ENCODE data around the gene FMN1. TPM values are rescaled to one million over a fixed set of nuclear protein-coding genes. Genes with fewer than 3 reads are reported as not detected.

FMN1 gene
- total RNA-seq, 1 donor from 2014 or later = 5.3 TPM

DNA sequence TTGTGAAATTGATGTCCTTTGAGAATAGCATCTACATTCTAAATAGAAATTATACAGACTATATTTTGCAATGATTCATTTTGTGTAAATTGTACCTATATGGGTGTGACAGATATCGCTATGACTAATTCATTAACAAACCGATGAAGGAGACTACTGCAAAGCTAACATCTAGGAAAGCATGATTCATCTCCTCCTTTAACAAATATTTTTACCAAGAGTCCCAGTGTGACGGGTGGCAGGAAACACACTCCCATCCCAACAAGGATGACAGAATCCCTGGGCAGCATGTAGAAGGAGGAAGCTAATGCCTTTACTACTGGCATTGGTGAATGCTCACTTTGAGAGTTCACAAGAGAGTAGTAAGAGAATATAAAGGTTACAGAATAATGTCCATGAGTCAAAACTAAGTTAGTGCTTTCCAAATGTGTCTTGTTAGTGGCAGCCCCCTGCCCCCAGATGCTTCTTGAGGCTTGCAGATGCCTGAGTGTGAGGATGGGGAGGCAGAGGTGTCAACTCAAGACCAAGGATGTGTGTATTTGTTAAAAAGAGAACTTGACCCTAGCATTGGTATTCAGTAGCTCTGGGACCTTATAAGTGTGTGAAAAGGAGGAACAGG lies 180.6 kb downstream of the FMN1 start:
- no peak for DNase-seq

DNA sequence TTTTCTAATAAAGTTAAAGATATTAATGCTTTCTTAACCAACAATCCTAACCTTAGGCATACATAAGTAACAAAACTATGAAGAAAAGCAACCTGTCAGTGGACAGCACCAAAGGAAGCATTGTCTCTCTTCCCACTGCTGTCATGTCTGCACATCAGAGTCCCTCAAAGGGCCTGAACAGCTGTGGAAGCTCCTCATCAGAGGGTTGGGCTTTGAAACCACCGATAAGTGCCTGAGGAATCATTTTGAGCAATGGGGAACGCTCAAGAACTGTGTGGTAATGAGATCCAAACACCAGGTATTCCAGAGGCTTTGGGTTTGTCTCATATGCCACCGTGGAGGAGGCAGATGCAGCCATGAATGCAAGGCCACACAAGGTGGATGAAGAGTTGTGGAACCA lies 182.5 kb downstream of the FMN1 start:
- DNase-seq = no peak

DNA sequence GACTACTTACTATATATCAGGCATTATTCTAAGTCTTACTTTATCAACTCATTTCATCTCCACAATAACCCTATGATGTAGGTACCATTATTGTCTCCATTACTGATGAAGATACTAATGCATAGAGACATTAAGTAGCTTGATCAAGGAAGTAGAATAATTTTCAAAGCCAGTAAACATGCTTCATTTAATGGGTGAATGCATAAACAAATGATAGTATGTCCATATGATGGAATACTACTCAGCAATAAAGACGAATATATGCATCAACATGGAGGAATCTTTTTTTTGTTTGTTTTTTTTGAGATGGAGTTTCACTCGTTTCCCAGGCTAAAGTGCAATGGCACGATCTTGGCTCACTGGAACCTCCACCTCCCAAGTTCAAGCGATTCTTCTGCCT lies 184.9 kb downstream of the FMN1 start:
- DNase-seq = no peak

DNA sequence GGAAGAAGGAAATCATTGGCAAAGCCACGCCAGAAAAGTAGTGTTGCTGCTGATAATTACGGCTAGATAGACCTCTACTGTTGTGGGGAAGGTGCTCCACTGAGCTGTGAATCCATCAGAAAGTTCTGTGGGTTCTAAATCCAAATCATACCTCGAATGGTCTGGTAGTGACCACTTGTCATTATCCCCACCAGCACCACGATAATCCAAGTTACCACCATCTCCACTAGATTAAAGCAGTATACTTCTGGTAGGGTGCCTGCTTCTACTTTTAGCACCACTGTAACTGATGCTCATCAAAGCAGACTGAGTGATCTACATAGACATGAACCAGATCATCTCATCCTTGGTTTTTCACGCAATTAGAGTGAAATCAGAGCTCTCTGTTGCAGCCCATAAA lies 185.5 kb downstream of the FMN1 start:
- no peak for DNase-seq

DNA sequence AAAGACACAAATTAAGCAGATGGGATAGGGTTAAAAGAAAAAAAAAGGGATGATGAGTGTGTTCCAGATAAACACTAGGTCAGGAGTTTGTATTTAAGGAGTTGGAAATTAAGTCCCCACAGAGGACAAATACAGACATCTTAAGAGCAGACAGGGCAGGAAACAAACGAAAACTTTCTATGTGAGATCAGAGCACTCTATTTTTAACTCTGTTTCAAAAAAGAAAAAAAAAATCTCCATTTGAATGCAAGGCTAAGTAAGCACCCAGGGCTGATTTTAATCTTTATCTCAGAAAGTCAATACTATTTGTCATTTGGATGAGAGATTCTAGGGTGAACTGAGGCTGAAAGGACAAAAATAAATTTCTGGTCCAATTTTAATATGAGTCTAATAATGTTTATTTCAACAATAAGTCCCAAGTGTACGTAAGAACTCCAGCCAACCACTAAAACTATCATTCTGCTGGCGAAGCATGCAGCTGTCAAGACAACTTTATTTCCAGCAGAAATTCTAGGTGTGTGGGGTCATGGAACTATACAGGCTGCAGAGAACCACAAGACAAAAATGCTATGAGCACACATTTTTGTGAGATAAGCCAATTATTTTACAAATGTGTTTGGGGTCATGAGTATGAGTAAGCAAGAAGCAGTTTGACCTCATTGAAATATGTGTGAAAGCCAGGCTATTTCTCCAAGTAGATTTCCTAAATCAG lies 186.1 kb downstream of the FMN1 start:
- DNase-seq = no peak

DNA sequence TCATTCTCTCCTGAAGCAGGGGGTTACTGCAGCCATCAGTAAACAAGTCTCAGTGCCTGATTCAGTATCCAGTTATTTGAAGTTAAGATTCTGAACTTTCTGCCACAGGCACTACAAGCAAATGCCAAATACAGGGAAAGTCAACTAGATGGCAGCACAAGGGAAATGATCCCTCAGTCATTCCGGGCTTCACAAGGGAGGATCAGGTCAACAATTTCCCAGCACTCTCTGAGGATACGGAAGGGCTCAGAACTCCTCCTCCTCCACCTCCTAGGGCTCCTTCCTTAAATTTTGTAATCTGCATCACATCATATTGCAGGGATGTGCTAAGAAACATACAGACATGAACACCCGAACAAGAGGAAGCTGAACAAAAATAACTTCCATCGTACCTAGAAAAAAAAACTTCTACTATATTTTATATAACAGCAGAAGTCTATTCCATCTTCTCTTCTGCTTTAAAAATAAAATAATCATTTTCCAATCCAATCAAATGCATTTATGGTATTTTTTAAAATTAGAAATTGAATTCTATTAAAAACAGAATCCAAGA lies 187.1 kb downstream of the FMN1 start:
- no peak for DNase-seq

DNA sequence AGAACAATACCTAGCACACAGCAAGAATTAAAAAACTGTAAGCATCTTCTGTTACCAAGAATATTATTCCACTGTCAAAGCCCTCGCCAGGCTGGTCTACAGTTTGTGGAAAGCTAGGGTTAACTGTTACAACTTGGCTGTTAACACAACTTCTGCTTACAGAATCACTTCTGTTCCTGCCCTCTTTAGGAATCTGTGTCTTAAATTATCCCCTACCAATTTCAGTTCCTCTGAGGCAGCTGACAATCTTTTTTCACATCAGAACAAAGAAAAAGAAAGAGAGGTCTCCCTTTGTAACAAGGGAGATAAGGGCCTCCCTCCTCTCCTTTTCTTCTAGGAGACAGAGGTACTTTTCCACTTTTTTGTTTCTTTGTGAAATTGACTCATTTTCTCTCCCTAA lies 188.9 kb downstream of the FMN1 start:
- no peak for DNase-seq

DNA sequence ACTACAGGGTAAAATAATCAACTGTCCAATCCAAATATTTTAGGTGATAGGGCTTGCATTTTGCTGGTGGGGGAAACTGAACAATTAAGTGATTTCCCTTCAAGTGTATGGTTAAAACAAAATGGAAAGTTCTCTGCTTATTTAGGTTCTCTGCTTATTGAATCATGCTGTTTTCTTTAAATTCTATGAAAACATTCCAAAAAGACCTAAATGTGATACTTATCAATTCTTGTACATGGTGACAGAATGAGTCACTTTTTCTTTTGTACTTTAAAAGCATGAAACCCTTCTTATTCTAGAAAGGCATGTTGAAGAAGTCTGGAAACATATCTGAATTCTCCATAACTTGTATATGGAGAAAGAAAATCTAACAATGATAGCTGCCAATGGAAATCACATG lies 192.6 kb downstream of the FMN1 start:
- no peak for DNase-seq

DNA sequence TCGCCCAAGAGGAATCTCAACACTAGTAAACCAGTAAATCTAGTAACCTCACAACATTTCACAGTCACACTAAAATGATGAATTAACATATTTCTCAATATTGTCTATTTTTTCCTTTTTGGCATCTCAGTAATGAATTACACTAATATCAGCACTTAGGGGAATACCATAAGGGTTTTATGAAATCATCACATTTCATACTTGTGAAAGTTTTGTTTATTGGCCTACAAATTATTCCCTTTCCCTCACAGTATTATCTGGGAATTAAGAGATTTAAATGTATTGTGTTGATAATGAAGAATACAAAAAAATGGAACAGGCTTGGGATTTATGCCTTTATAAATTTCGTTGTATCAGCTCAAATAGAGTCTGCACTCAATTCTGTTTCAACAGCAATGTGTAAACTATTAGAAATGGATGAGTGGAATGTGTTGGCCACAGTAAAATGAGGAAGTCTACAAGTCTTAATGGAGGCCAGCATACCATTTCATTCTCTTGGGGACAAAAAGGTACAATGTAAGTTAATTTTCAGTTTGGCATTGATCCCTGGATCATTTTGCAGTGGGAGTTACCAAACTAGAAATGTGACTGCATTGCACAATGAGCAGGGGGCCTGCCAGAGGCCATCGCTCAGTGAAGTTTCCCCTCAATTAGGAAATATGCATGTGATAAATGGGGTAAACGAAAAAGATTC lies 195.4 kb downstream of the FMN1 start:
- DNase-seq = no peak

DNA sequence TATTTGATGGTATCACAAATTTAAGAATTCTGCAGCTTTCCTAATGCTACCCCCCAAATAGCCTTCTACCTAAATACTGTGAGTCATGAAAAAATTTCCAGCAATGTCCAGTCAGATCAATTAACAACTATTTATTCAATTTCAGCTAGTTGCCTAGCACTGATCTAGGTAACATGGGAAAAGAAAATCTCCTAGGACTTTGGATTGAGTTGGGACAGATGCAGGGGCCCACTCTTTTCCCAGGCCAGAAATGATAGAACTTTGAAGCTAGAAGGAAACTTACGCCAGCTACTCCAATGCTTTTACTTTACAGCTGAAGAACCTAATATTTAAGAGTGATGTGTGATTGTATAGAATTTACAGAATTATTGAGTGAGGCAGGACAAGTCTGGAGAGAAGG lies 196.3 kb downstream of the FMN1 start:
- no peak for DNase-seq

DNA sequence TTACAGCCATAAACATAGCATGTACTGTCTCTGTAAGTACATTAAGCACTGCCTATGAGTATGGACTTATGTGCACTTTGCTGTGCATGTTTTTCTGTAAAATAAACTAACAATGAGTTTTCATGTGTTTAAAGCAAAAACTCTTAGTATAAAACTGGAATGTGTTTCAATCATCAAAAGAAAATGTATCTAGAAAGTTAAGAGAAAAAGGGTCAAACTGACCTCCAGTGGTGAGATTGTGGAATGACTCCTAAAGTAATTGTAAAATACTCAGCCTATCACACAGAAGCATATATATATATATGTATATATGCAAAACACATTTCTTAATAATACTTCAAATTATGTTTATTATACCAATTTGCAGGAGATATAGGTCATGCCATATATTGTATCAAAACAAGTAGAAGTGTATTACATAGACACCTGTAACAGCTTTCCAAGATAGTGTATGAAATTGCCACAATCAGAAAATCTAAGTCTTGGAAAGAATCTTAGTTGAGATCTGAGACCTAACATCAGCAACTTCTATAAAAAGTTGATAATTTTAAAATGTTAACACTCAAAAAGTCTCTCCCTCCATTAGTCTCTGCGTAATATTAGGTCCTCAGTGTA lies 199.6 kb downstream of the FMN1 start:
- DNase-seq = peak; percentile 67

DNA sequence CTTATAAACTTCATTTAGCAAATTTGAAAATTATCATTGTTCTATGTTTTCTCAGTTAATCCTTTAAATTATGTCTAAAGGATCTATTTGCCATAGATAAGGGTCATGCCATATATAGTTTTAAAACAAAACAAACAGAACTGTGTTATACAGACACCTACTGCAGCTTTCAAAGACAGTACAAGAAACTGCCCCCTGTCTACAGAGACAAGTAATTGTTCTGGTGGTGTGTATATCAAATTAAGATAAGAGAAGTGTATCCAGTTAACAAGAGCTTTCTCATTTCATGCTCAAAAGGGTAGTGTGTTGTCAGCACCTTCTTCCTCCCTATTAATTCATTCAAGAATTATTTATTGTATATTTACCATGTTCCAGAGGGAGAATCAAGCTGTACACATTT lies 201.2 kb downstream of the FMN1 start:
- no peak for DNase-seq

DNA sequence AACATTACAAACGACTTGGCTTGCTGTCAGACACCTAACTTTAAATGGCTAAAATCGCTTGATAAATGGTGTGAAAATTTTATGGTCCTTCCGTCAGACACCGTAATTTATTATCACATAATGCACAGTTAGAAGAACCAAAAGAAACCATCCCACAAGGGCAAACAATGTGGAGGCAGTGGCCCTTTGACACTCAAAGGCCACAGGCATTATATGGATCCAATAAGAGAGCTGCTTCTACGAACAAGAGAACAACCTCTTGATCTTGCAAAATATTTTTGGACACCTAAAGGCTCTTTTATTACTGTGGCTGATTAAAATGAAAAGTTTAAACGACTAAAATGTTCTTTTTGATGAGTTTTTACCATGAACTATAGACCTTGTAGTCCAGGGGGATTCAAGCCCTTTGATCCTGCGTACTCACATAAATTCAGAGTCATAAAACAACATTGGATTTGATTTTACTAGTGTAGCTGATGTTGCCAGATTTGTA lies 202.8 kb downstream of the FMN1 start:
- no peak for DNase-seq

DNA sequence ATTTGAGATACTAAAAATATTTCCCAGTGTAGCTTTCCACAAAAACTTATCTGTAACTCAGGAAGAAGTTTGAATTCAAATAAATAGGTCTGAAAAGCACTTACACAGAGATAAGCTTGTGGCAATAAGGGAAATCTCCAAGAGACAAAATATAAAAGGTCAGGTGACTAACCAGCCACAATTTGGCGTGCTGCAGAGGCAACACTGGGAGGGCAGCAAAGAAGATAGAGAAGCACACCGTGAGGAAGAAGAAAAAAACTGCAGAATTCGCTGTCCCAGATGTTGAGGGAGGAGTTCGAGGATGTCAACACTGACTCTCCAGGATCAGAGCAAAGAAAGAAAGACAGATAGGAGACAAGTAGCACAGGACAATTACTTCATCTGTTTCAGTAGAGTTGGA lies 204.4 kb downstream of the FMN1 start:
- no peak for DNase-seq

DNA sequence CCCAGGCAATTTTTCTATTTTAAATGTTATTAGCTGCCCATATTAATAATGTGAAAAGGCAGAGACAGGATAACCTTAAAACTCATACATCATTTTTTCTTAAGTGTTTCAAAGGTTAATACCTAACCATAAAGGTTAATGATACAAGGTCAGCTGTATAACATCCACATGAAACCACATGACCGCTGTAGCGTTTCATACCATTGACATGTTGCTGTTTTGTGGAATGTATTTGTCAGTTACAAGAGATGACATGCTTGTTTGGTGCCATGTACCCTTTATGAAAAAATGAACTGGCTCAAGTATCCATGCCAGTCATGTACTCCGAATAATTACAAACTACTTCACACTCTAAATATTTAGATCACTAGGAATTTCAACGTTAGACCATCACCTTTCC lies 207.4 kb downstream of the FMN1 start:
- no peak for DNase-seq

DNA sequence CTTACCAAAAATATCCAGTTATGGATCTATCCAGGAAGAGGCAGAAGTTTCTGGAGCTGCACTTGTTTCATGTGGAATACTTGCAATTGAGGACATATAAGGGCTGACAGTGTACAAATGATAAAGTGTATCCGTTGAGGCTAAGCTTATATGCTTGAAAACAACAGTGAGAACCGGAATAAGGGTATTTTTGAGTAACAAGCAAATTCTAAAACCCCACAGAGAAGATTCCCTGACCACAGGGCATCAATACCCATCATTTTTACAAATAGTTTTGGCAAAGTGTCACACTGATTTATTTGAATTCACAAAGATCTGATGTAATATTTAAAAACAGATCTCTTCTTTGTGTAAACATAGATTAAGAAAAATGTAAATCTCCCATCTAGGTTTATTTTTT lies 208.4 kb downstream of the FMN1 start:
- DNase-seq = no peak

DNA sequence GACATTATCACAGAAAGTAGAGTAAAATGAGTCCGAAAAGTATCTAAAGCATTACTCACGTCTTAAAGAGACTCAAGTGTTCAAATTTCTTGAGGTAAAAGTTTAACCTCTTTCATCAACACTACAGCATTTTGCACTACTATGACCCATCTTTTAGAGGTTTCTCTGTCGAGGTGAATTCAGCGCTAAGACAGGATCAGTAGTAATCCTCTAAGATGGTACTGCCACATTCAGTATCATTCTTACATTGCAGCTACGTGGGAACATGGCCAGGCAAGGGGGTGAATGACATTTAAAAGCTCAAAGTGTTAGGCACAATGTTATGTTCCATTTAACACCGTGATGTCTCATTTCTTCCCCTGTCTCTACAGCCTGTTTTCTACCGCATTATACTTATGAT lies 210.8 kb downstream of the FMN1 start:
- no peak for DNase-seq

DNA sequence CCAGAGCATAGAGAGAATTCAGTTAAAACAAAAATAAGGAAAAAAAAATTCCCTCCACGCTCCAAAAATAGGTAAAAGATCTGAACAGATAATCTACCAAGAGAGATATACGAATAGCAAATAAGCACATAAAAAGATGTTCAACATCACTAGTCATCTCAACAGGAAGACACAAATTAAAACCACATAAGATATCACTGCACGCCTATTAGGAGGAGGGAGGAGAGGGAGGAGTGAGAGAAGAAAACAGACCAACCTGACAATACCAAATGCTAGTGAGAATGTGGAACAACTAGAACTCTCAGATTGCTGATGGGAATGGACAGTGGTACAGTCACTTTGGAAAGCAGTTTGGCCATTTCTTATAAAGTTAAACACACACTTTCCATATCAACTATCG lies 212.5 kb downstream of the FMN1 start:
- no peak for DNase-seq

DNA sequence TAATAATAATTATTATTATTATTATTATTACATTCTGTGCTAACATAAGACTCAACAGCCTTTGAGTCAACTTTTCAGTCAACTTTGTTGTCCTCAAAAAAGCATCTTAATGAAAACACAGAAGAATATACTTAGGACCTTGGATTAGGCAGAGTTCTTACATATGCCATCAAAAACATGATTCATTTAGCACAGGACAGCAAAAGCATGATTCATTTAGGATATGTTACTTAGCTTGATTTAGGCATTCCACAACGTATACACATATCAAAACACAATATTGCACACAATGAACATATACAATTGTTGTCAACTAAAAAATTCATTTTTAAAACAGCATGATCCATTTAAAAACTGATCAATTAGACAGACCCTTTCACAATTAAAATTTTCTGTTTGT lies 213.0 kb downstream of the FMN1 start:
- DNase-seq = no peak

DNA sequence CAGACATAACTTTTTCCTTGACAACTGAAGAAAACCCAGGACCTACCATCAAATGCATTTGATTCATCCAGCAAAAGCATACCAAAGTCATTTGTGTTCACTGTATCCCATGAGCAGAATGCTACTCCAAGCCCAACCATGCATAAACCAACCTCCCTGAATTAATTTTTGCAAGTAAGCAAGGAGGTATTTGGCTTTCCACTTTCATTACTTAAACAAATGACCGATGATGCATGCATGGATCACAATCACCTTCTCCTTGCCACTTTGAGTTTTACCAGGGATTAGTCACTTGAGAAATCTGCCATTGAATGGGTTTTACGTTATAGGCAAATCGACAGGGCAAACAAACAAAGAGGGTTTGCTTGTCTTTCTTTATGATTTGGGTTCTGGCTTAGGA lies 214.8 kb downstream of the FMN1 start:
- DNase-seq = peak; percentile 5

DNA sequence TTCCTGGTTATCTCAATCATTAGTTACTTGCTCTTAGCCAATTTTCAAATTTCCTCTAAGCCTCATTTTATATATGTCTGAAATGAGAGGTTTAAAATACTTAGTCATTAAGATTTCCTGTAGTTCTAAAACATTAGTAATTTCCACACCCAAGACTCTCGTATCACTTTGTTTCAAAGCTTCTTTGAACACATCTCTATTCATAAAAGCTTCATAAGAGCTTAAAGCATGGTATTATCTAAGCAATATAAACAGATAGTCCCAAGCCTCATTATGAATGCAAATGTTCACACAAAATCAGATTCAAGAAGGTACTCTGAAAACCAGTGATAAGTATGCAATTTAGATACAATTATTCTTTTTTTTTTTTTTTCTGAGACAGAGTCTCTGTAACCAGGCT lies 217.0 kb downstream of the FMN1 start:
- DNase-seq = no peak

DNA sequence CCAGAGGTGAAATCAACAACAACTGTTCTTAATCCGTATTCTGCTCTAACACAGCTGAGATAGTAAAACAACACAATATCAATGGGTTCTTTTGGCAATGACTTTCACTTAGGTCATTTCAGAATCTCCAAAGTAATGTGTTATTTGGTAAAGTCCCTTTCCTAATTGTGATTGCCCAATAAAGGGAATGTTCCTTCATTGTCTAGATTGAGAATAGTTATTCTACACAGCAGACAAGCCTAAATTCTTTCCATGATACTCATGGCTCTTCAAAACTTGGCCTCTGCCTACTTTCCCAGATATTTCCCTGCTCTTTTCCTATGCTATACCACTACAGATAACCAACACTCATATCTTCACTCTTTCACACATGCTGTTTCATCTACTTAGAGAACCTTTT lies 219.8 kb downstream of the FMN1 start:
- DNase-seq = no peak

DNA sequence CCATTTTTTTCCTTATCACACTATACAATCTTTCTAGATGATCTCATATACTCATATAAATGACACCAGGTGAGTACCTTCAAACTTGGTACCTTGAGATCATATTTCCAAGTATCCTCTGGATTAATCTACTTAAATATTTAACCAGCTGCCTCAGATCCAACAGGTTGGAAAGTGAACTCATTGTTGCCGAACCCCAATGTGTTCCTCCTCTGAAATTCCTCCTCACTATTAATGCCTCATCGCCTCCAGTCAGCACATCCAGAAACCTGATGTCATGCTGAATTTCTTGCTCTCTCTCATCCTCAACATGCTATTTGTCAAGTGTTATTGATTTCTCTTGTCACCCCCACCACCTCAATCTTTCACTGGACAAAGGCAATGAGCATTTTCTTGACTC lies 221.8 kb downstream of the FMN1 start:
- no peak for DNase-seq

Measured in tongue (tissue), 2 donors.